Gastroesophageal sphincter (tissue), 3 donors: ENCODE measurements around the gene TMUB2.

ENCODE experiments used
- CTCF ChIP-seq, 4 experiments: fragments of 200-600 bp in 2 of 4; fragments of 450-650 bp in 2 of 4; sonication (generic) in 1 of 4; IDR thresholded peaks; one replicate each; pipeline ENCODE4 v1.5.1; 2017 to 2019; ENCODE audit warnings: antibody characterized with exemption in 4 of 4, mild to moderate bottlenecking in 2 of 4, moderate library complexity in 2 of 4
- POLR2A ChIP-seq, 2 donors: fragments of 450-650 bp; IDR thresholded peaks; one replicate each; pipeline ENCODE4 v1.6.1; 2017; ENCODE audit warnings: antibody characterized with exemption in 2 of 2, mild to moderate bottlenecking in 2 of 2, moderate library complexity in 1 of 2

- no peak for TF ChIP-seq CTCF (IDR thresholded peaks at IDR 0.05)
- TF ChIP-seq POLR2A (IDR thresholded peaks at IDR 0.05), result no peak
These were observed 9.9 kb upstream of the TMUB2 start for GRCh38 chr17:44176671-44177501.
